Prostate gland (tissue), 2 donors: Measurements from ENCODE around the gene TTC39B. TPM values are rescaled to one million over a fixed set of nuclear protein-coding genes. Genes with fewer than 3 reads are reported as not detected.

Experiments
- DNase-seq: peaks from one replicate; pipeline ENCODE4 v3.0.0-alpha.2; 2019; ENCODE audit warnings: low spot score
- H3K27ac ChIP-seq, 2 donors: fragments of 200-600 bp; sonication (generic); 2 replicates each; pipeline ENCODE4 v1.5.1; 2017 to 2019
- H3K27me3 ChIP-seq: fragments of 200-600 bp; sonication (generic); replicated peaks from 2 replicates; pipeline ENCODE4 v1.5.1; 2019; ENCODE audit not compliant: insufficient read depth
- H3K36me3 ChIP-seq, 2 donors: fragments of 200-600 bp; sonication (generic); 1 replicate in 1 of 2; 2 replicates in 1 of 2; pipeline versions ENCODE4 v1.5.1 to v1.8.1; 2017 to 2019
- H3K4me1 ChIP-seq: fragments of 200-600 bp; sonication (generic); replicated peaks from 2 replicates; pipeline ENCODE4 v1.5.1; 2019
- H3K4me3 ChIP-seq, 2 donors: fragments of 200-600 bp; sonication (generic); 2 replicates each; pipeline ENCODE4 v1.5.1; 2017 to 2019
- H3K9me3 ChIP-seq: fragments of 200-600 bp; sonication (generic); 2 replicates; pipeline ENCODE4 v1.5.1; 2017
- POLR2A ChIP-seq: fragments of 450-650 bp; IDR thresholded peaks from one replicate; pipeline ENCODE4 v1.6.1; 2016; ENCODE audit warnings: antibody characterized with exemption, mild to moderate bottlenecking
- POLR2AphosphoS5 ChIP-seq: sonication (generic); formaldehyde crosslinking; IDR thresholded peaks from one replicate; pipeline ENCODE4 v1.6.1; 2017; ENCODE audit warnings: antibody characterized with exemption
- WGBS: methylation state at CpG from one replicate; pipeline ENCODE4 v1.1.5; 2018; 5-methylcytosine and 5-hydroxymethylcytosine counted together
- intact Hi-C: fragments of 100-400 bp; cut with DNase I; formaldehyde crosslinking; loops from one replicate; pipeline ENCODE4 v1.14.2; 2022
- total RNA-seq, 2 donors: library from RNA; depleted of rRNA; stranded (reverse); fragments of >200 nt; gene quantifications; one replicate each; pipeline ENCODE4 v1.1.0, GENCODE V29; 2016
- TF ChIP-seq, protein P1 (sequence below), 4 experiments: fragments of 200-600 bp in 2 of 4; fragments of 450-650 bp in 2 of 4; sonication (generic) in 2 of 4; IDR thresholded peaks; 1 replicate in 3 of 4; 2 replicates in 1 of 4; pipeline ENCODE4 v1.5.1; 2016 to 2019; ENCODE audit warnings: antibody characterized with exemption in 4 of 4, mild to moderate bottlenecking in 2 of 4, moderate library complexity in 2 of 4

The TTC39B gene
- total RNA-seq, 2 donors from 2014 or later, result 4.2 to 4.3 TPM

DNA sequence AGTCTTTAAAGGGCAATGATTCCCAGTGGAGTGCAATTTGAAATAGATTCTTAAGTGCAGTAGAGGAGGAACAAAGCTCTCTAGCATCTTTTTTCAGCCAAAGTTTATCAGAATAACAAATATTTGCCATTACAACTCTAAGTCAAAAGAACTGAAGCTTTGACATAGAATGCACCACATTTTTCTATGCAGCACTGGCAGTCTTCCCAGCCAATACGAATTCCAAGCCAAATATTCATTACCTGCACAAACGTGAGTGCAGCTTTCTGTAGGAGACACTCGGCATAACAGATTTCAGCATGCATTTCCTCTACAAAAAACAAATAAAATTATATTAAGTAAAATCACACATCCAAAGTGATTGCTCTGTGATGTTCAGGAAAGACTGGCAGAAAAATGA is 103.4 kb downstream of the TTC39B start:
- no peaks in the 10 kb centered on the region for H3K9me3 ChIP-seq
- no peak for TF ChIP-seq POLR2AphosphoS5
- TF ChIP-seq, protein P1, sequence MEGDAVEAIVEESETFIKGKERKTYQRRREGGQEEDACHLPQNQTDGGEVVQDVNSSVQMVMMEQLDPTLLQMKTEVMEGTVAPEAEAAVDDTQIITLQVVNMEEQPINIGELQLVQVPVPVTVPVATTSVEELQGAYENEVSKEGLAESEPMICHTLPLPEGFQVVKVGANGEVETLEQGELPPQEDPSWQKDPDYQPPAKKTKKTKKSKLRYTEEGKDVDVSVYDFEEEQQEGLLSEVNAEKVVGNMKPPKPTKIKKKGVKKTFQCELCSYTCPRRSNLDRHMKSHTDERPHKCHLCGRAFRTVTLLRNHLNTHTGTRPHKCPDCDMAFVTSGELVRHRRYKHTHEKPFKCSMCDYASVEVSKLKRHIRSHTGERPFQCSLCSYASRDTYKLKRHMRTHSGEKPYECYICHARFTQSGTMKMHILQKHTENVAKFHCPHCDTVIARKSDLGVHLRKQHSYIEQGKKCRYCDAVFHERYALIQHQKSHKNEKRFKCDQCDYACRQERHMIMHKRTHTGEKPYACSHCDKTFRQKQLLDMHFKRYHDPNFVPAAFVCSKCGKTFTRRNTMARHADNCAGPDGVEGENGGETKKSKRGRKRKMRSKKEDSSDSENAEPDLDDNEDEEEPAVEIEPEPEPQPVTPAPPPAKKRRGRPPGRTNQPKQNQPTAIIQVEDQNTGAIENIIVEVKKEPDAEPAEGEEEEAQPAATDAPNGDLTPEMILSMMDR (IDR thresholded peaks at IDR 0.05), result no peak
- no peak for TF ChIP-seq POLR2A
- H3K27ac ChIP-seq, result no peak overlapping the region
- DNase-seq, result no peak
- peaks cover 8% of the 10 kb centered on the region for H3K4me1 ChIP-seq
- H3K36me3 ChIP-seq, result no peaks in the 10 kb centered on the region
- intact Hi-C loops, result no loop called here
- no peaks in the 10 kb centered on the region for H3K27me3 ChIP-seq
- 53% methylated on average over 3 of the region's 3 CpGs for WGBS
- H3K4me3 ChIP-seq, result no peak overlapping the region

DNA sequence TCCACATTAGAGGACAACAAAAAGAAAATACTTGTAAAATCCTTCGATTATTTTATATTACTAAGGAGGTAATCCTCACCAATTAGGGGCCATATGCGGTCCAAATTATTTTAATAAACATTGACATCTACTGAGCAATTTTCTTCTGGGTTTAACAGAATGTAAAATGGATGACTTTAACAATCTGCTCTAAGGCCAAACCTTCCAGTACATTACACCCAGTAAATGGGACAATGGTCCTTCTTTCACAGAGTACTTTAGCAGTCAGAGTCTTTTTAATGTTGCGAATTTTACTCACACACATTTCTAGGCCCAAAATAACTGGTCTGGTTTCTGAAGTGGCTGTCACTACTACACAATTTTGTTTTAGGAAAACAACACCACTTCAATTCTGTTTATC is 106.9 kb downstream of the TTC39B start:
- no peaks in the 10 kb centered on the region for H3K4me1 ChIP-seq
- no peak overlapping the region for H3K27ac ChIP-seq
- DNase-seq, result no peak
- no peaks in the 10 kb centered on the region for H3K9me3 ChIP-seq
- H3K36me3 ChIP-seq, result no peaks in the 10 kb centered on the region
- H3K27me3 ChIP-seq, result no peaks in the 10 kb centered on the region
- no peak overlapping the region for H3K4me3 ChIP-seq
- intact Hi-C loops, result no loop called here
- WGBS, result 95% methylated on average over 3 of the region's 3 CpGs
- TF ChIP-seq POLR2AphosphoS5, result no peak
- TF ChIP-seq POLR2A, result no peak
- TF ChIP-seq, protein P1 (IDR thresholded peaks at IDR 0.05), result no peak

DNA sequence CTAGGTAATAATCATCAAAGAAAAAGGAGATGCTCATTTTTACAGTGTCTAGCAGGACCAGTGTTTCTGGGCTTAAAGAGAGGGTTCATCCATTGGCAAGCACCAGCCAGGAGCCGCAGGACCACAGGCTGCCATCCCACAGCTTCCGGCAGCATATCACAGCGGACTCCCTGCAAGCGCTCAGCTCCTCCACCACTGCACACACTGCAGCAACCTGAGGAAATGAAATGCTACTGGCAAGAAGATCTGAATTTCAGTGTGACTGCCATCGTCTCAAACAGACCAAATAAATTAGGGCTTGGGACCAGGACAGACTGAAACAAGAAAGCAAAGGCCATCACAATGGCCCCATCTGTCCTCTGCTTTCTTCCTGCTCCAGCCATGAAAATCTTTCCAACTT is 114.2 kb downstream of the TTC39B start:
- Histone ChIP-seq H3K9me3 (no peaks in the 10 kb centered on the region), H3K4me1 (no peaks in the 10 kb centered on the region), H3K27ac (no peak overlapping the region), H3K4me3 (no peak overlapping the region), H3K36me3 (peaks cover 0 to 4% of the 10 kb centered on the region in 2 donors), H3K27me3 (no peaks in the 10 kb centered on the region)
- intact Hi-C loops, result no loop called here
- WGBS, result 95% methylated on average over 5 of the region's 5 CpGs
- DNase-seq, result no peak
- TF ChIP-seq POLR2A (no peak), POLR2AphosphoS5 (no peak)
- TF ChIP-seq, protein P1 (IDR thresholded peaks at IDR 0.05), result no peak

DNA sequence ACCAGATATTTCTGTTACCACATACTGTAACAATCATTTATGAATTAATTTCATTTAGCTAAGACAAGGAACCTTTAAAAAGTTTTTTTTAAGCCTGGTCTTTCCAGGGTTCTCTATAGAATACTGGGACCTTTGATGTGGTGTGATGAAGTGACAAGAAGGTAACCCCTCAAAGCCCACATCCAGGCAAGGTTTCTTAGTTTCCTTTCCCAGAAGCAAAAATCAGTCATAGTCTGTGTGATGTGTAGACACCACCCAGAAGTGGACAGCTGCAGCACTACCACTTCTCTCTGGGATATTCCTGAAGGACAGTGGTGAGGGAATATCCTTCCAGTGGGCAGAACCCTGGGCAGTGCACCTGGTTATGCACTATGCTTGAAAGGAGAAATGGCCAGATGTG is 115.6 kb downstream of the TTC39B start:
- intact Hi-C loops, result no loop called here
- Histone ChIP-seq H3K4me1 (no peaks in the 10 kb centered on the region), H3K27me3 (no peaks in the 10 kb centered on the region), H3K27ac (no peak overlapping the region), H3K4me3 (no peak overlapping the region), H3K36me3 (peaks cover 0 to 4% of the 10 kb centered on the region in 2 donors), H3K9me3 (no peaks in the 10 kb centered on the region)
- TF ChIP-seq, protein P1 (IDR thresholded peaks at IDR 0.05), result no peak
- no peak for TF ChIP-seq POLR2AphosphoS5
- TF ChIP-seq POLR2A, result no peak
- no peak for DNase-seq

DNA sequence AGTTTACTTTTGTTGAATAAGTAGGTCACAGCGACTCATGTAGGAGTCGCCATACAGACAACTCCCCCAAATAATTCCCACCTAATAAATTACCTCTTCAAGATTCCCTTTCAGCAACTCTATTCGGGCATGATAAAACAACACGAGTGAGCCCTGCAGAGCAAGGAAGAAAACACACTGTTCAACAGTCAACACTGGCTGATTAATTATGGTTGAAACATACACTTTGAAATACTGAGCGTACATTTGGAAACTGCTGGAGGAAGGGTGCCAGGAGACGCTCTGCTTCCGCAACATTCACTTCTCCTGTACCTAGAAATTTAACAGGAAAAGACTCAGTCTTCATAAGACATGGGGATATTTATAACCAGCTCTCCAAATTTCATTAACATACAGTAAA is 117.5 kb downstream of the TTC39B start:
- intact Hi-C loops, result no loop called here
- H3K4me3 ChIP-seq, result no peak overlapping the region
- H3K27me3 ChIP-seq, result no peaks in the 10 kb centered on the region
- no peaks in the 10 kb centered on the region for H3K4me1 ChIP-seq
- H3K9me3 ChIP-seq, result no peaks in the 10 kb centered on the region
- WGBS, result 64% methylated on average over 7 of the region's 7 CpGs
- no peak for DNase-seq
- TF ChIP-seq POLR2A (no peak), POLR2AphosphoS5 (no peak)
- TF ChIP-seq, protein P1 (IDR thresholded peaks at IDR 0.05), result no peak
- no peak overlapping the region for H3K27ac ChIP-seq
- peaks cover 0 to 4% of the 10 kb centered on the region in 2 donors for H3K36me3 ChIP-seq
